HepG2 (cell line): ENCODE measurements around the gene TRDN. TPM values are rescaled to one million over a fixed set of nuclear protein-coding genes. Genes with fewer than 3 reads are reported as not detected.

Experiments used
- ATAC-seq: fragments of 200-7000 bp; cut with Tn5 transposase; 3 replicates; pipeline ENCODE4 v1.9.1; 2020; ENCODE audit warnings: mild to moderate bottlenecking, moderate library complexity
- BruUV-seq: library from RNA; stranded (reverse); fragments of 400-500 nt; replicated peaks from 2 replicates; lab custom pipeline; 2021; lab: Mats Ljungman, UMichigan
- CTCF ChIA-PET: fragments of 300-600 bp; formaldehyde crosslinking; extraction: SDS; loops from one replicate; lab custom pipeline; 2021; ENCODE audit warnings: low total read pairs, inconsistent platforms, low intra/inter-chr PET ratio; lab: Yijun Ruan, JAX
- POLR2A ChIA-PET: fragments of 350-600 bp; sonication (Branson Sonifier 250); formaldehyde crosslinking; loops from one replicate; lab custom pipeline; 2020; ENCODE audit warnings: antibody characterized with exemption, inconsistent platforms; lab: Yijun Ruan, JAX
- DNase-seq: peaks from one replicate; pipeline ENCODE4 v3.0.0-alpha.2; 2015; ENCODE audit warnings: low spot score
- FAIRE-seq: peaks from 3 replicates; lab custom pipeline; 2011; peaks lifted over from hg19 to GRCh38; lab: Jason Lieb, UNC
- H2AFZ ChIP-seq: one replicate; pipeline ENCODE4 v1.6.1; 2011; ENCODE audit warnings: low read length, inconsistent platforms
- H3K27ac ChIP-seq: fragments of 300-600 bp; 3 replicates; pipeline ENCODE4 v1.8.0; 2011; ENCODE audit warnings: mixed run types, mild to moderate bottlenecking, mixed read lengths, low read length, inconsistent platforms; ENCODE audit not compliant: insufficient read depth; ENCODE audit errors: extremely low read length
- H3K27me3 ChIP-seq, 2 experiments: fragments of 200-600 bp in 1 of 2; 2 replicates in 1 of 2; 3 replicates in 1 of 2; pipeline versions ENCODE4 v1.6.0 to v1.8.0; 2011; ENCODE audit warnings: low read length in 2 of 2, mild to moderate bottlenecking in 2 of 2, moderate library complexity in 2 of 2, inconsistent platforms in 1 of 2; ENCODE audit not compliant: insufficient read depth in 2 of 2, control insufficient read depth in 1 of 2
- H3K36me3 ChIP-seq, 2 experiments: fragments of 200-600 bp in 1 of 2; replicated peaks in 1 of 2; 2 replicates in 1 of 2; 3 replicates in 1 of 2; pipeline versions ENCODE4 v1.5.1 to v1.8.0; 2011; ENCODE audit warnings: low read length in 2 of 2, inconsistent platforms in 1 of 2; ENCODE audit not compliant: insufficient read depth in 2 of 2, control insufficient read depth in 1 of 2
- H3K4me1 ChIP-seq: 2 replicates; pipeline ENCODE4 v1.5.1; 2012; ENCODE audit warnings: low read length, inconsistent platforms; ENCODE audit not compliant: insufficient read depth
- H3K4me2 ChIP-seq: 2 replicates; pipeline ENCODE4 v1.6.0; 2011; ENCODE audit warnings: low read depth, low read length, inconsistent platforms
- H3K4me3 ChIP-seq, 3 experiments: fragments of 200-600 bp in 1 of 3; sonication (generic), shearing (Covaris generic) in 1 of 3; replicated peaks in 1 of 3; 2 replicates each; pipeline ENCODE4 v1.5.1; 2011 to 2016; ENCODE audit warnings: low read length in 3 of 3, inconsistent platforms in 2 of 3, low read depth in 2 of 3, mild to moderate bottlenecking in 2 of 3, control low read depth in 1 of 3, mixed read lengths in 1 of 3; ENCODE audit not compliant: insufficient read depth in 1 of 3
- H3K79me2 ChIP-seq: one replicate; pipeline ENCODE4 v1.6.1; 2011; ENCODE audit warnings: low read length, inconsistent platforms; ENCODE audit not compliant: insufficient read depth
- H3K9ac ChIP-seq: 2 replicates; pipeline ENCODE4 v1.6.0; 2011; ENCODE audit warnings: mild to moderate bottlenecking, low read depth, low read length, inconsistent platforms; ENCODE audit not compliant: insufficient read depth
- H3K9me3 ChIP-seq: 2 replicates; pipeline ENCODE4 v1.5.1; 2012; ENCODE audit warnings: mild to moderate bottlenecking, low read length
- H4K20me1 ChIP-seq: 2 replicates; pipeline ENCODE4 v1.6.0; 2011; ENCODE audit warnings: inconsistent platforms, mild to moderate bottlenecking, low read length, moderate library complexity; ENCODE audit not compliant: insufficient read depth
- CERS6 ChIP-seq: sonication (generic); formaldehyde crosslinking; IDR thresholded peaks from 2 replicates; pipeline ENCODE4 v1.5.0; 2020; ENCODE audit warnings: missing genetic modification reagents
- ELF4 ChIP-seq: sonication (generic); formaldehyde crosslinking; IDR thresholded peaks from 2 replicates; pipeline ENCODE4 v1.5.0; 2020; ENCODE audit warnings: missing genetic modification reagents, mild to moderate bottlenecking, moderate library complexity, borderline replicate concordance
- HNRNPK ChIP-seq: fragments of 200-400 bp; formaldehyde crosslinking; IDR thresholded peaks from 2 replicates; pipeline ENCODE4 v1.6.1; 2018; ENCODE audit warnings: low read length, low read depth, moderate library complexity, mild to moderate bottlenecking; ENCODE audit not compliant: poor library complexity, severe bottlenecking
- KLF11 ChIP-seq: IDR thresholded peaks from 2 replicates; pipeline ENCODE4 v1.6.1; 2016; ENCODE audit warnings: missing compliant biosample characterization
- SIN3A ChIP-seq: IDR thresholded peaks from 2 replicates; pipeline ENCODE4 v1.6.1; 2011; ENCODE audit warnings: low read depth, mild to moderate bottlenecking, control low read depth, low read length, borderline replicate concordance
- TRAFD1 ChIP-seq: sonication (generic); formaldehyde crosslinking; IDR thresholded peaks from 2 replicates; pipeline ENCODE4 v1.5.1; 2020; ENCODE audit warnings: missing genetic modification reagents, mild to moderate bottlenecking, borderline replicate concordance
- ZBTB26 ChIP-seq: IDR thresholded peaks from 2 replicates; pipeline ENCODE4 v1.6.1; 2016; ENCODE audit warnings: missing compliant biosample characterization, missing genetic modification reagents, borderline replicate concordance
- ZNF431 ChIP-seq: sonication (generic); formaldehyde crosslinking; IDR thresholded peaks from 2 replicates; pipeline ENCODE4 v1.9.0; 2022; ENCODE audit warnings: missing genetic modification reagents, low read depth, mild to moderate bottlenecking, borderline replicate concordance
- ZNF749 ChIP-seq: sonication (generic); formaldehyde crosslinking; IDR thresholded peaks from 2 replicates; pipeline ENCODE4 v1.8.0; 2022; ENCODE audit warnings: mild to moderate bottlenecking, missing genetic modification reagents, moderate library complexity, borderline replicate concordance
- ZNF839 ChIP-seq: sonication (generic); formaldehyde crosslinking; IDR thresholded peaks from 2 replicates; pipeline ENCODE4 v1.4.0; 2020; ENCODE audit warnings: missing genetic modification reagents, mild to moderate bottlenecking, borderline replicate concordance
- WGBS: methylation state at CpG from one replicate; pipeline ENCODE4 v1.1.6; 2017; ENCODE audit warnings: low lambda C conversion rate; 5-methylcytosine and 5-hydroxymethylcytosine counted together
- in situ Hi-C: cut with HindIII; loops from 2 replicates; pipeline ENCODE4 v1.10.0; 2017; ENCODE audit warnings: low pct_unique_long_range_greater_than_20kb; ENCODE audit not compliant: extremely low pct_ligation_motif_present
- intact Hi-C: fragments of 100-400 bp; cut with micrococcal nuclease; formaldehyde crosslinking; loops from one replicate; pipeline ENCODE4 v1.10.0; 2022; ENCODE audit not compliant: unreplicated experiment
- polyA plus RNA-seq, 8 experiments: library from polyadenylated mRNA; depleted of rRNA in 3 of 8; stranded (reverse) in 7 of 8; unstranded in 1 of 8; fragments of >200 nt; fragmentation: Illumina TruSeq in 4 of 8; extraction: Trizol in 4 of 8; gene quantifications; 2 replicates each; pipeline versions ENCODE4 v1.2.1 to v1.2.3, GENCODE V29; 2011 to 2016; ENCODE audit warnings: low read depth in 4 of 8, missing spikeins in 1 of 8, mixed read lengths in 1 of 8; ENCODE audit not compliant: insufficient read depth in 1 of 8
- total RNA-seq, 5 experiments: library from RNA; depleted of rRNA; stranded (reverse); fragments of >200 nt; fragmentation: Illumina TruSeq; extraction: Trizol; gene quantifications; 2 replicates each; pipeline ENCODE4 v1.2.3, GENCODE V29; 2016; ENCODE audit warnings: low read depth in 1 of 5
- TF ChIP-seq, protein P1 (sequence below): IDR thresholded peaks from 2 replicates; pipeline ENCODE4 v1.6.1; 2018; ENCODE audit warnings: missing genetic modification reagents

TRDN gene
- total and polyA plus RNA-seq, 2 of the 13 experiments (the other 11 are each of a cell fraction or from before 2014, with no cell fraction given): not detected

GRCh38 chr6:123497025-123497424, 139.7 kb downstream of the TRDN start:
- TF ChIP-seq KLF11 (CRISPR knock-in tag) (no peak), ELF4 (CRISPR knock-in tag) (no peak), ZNF839 (CRISPR knock-in tag) (no peak), ZNF749 (CRISPR knock-in tag) (no peak), CERS6 (CRISPR knock-in tag) (no peak), ZNF431 (no peak), SIN3A (no peak), HNRNPK (no peak), ZBTB26 (CRISPR knock-in tag) (no peak), TRAFD1 (CRISPR knock-in tag) (no peak)
- TF ChIP-seq, protein P1, sequence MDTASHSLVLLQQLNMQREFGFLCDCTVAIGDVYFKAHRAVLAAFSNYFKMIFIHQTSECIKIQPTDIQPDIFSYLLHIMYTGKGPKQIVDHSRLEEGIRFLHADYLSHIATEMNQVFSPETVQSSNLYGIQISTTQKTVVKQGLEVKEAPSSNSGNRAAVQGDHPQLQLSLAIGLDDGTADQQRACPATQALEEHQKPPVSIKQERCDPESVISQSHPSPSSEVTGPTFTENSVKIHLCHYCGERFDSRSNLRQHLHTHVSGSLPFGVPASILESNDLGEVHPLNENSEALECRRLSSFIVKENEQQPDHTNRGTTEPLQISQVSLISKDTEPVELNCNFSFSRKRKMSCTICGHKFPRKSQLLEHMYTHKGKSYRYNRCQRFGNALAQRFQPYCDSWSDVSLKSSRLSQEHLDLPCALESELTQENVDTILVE (CRISPR knock-in tag): no peak
- in situ Hi-C loops: no loop called here
- intact Hi-C loops: no loop called here

More at GRCh38 chr6:123497025-123497424, 139.7 kb downstream of the TRDN start:
- Histone ChIP-seq H3K27me3 (no peaks in the 10 kb centered on the region), H4K20me1 (no peaks in the 10 kb centered on the region), H3K27ac (no peak overlapping the region), H3K79me2 (no peaks in the 10 kb centered on the region), H3K4me2 (no peak overlapping the region), H3K36me3 (no peaks in the 10 kb centered on the region), H3K9ac (no peak overlapping the region), H3K4me3 (no peak overlapping the region), H3K4me1 (no peaks in the 10 kb centered on the region), H2AFZ (no peak overlapping the region), H3K9me3 (no peaks in the 10 kb centered on the region)
- CTCF ChIA-PET: no interaction called here
- under 1% methylated on average over 2 of the region's 2 CpGs for WGBS
- BruUV-seq: no TSS peak
- ATAC-seq (no peak), DNase-seq (no peak), FAIRE-seq (no peak)
- POLR2A ChIA-PET: no interaction called here
